CD14-positive monocyte (primary cell): ENCODE measurements around the gene NACAD. TPM values are rescaled to one million over a fixed set of nuclear protein-coding genes. Genes with fewer than 3 reads are reported as not detected.
A peak's percentile ranks its signal among the peaks of the same experiment; 100 is the strongest.

ENCODE experiments used
- DNase-seq, 3 donors: peaks; one replicate each; pipeline ENCODE4 v3.0.0-alpha.2; 2011 to 2022
- H2AFZ ChIP-seq: 2 replicates; pipeline ENCODE4 v1.6.0; 2012; ENCODE audit warnings: mild to moderate bottlenecking, low read depth, low read length, inconsistent platforms; ENCODE audit not compliant: insufficient read depth, poor library complexity, severe bottlenecking
- H3K27ac ChIP-seq, 2 donors: 1 replicate in 1 of 2; 2 replicates in 1 of 2; pipeline ENCODE4 v1.5.1; 2012 to 2013; ENCODE audit warnings: low read length in 2 of 2, control low read depth in 1 of 2, inconsistent platforms in 1 of 2, low read depth in 1 of 2, mild to moderate bottlenecking in 1 of 2
- H3K27me3 ChIP-seq, 2 donors: one replicate each; pipeline versions ENCODE4 v1.6.0 to v1.6.1; 2011 to 2013; ENCODE audit warnings: low read length in 2 of 2; ENCODE audit not compliant: control insufficient read depth in 2 of 2, insufficient read depth in 2 of 2
- H3K36me3 ChIP-seq, 2 donors: replicated peaks in 1 of 2; 1 replicate in 1 of 2; 2 replicates in 1 of 2; pipeline versions ENCODE4 v1.5.1 to v1.6.1; 2012 to 2013; ENCODE audit warnings: low read length in 2 of 2, control low read depth in 1 of 2, inconsistent platforms in 1 of 2, mild to moderate bottlenecking in 1 of 2; ENCODE audit not compliant: insufficient read depth in 2 of 2, control insufficient read depth in 1 of 2
- H3K4me1 ChIP-seq, 2 donors: 1 replicate in 1 of 2; 2 replicates in 1 of 2; pipeline versions ENCODE4 v1.5.1 to v1.6.1; 2012 to 2013; ENCODE audit warnings: low read length in 2 of 2, control low read depth in 1 of 2, inconsistent platforms in 1 of 2, mild to moderate bottlenecking in 1 of 2, moderate library complexity in 1 of 2; ENCODE audit not compliant: insufficient read depth in 2 of 2, control insufficient read depth in 1 of 2
- H3K4me2 ChIP-seq: replicated peaks from 2 replicates; pipeline ENCODE3; 2012; ENCODE audit warnings: low read length, moderate library complexity, mild to moderate bottlenecking; ENCODE audit not compliant: poor library complexity, severe bottlenecking; ENCODE audit errors: extremely low read depth
- H3K4me3 ChIP-seq, 3 experiments: fragments of 200-600 bp in 1 of 3; sonication (generic) in 1 of 3; replicated peaks in 1 of 3; 1 replicate in 2 of 3; 2 replicates in 1 of 3; pipeline ENCODE4 v1.5.1; 2011 to 2013; ENCODE audit warnings: low read length in 3 of 3, mild to moderate bottlenecking in 3 of 3, control low read depth in 2 of 3, low read depth in 2 of 3, inconsistent platforms in 1 of 3, moderate library complexity in 1 of 3
- H3K79me2 ChIP-seq: 2 replicates; pipeline ENCODE4 v1.6.0; 2012; ENCODE audit warnings: mild to moderate bottlenecking, control low read depth, inconsistent platforms, low read length, moderate library complexity; ENCODE audit not compliant: insufficient read depth
- H3K9ac ChIP-seq: 2 replicates; pipeline ENCODE4 v1.6.0; 2017; ENCODE audit warnings: low read length, mild to moderate bottlenecking; ENCODE audit not compliant: insufficient read depth, poor library complexity, severe bottlenecking
- H3K9me3 ChIP-seq, 2 donors: replicated peaks in 1 of 2; 1 replicate in 1 of 2; 2 replicates in 1 of 2; pipeline versions ENCODE4 v1.5.1 to v1.6.1; 2012 to 2013; ENCODE audit warnings: low read length in 2 of 2, control low read depth in 1 of 2; ENCODE audit not compliant: control insufficient read depth in 1 of 2, insufficient read depth in 1 of 2
- H4K20me1 ChIP-seq: 2 replicates; pipeline ENCODE4 v1.6.0; 2012; ENCODE audit warnings: mild to moderate bottlenecking, low read length, control low read depth, moderate library complexity; ENCODE audit not compliant: insufficient read depth
- H3K27ac Mint-ChIP-seq, 7 donors: one replicate each; pipeline ENCODE4 v1.8.0; 2020; ENCODE audit warnings: mild to moderate bottlenecking in 7 of 7, mixed read lengths in 7 of 7, moderate library complexity in 6 of 7, inconsistent platforms in 2 of 7
- H3K27me3 Mint-ChIP-seq, 3 donors: one replicate each; pipeline ENCODE4 v1.8.0; 2021 to 2022; ENCODE audit warnings: low read depth in 3 of 3, mild to moderate bottlenecking in 3 of 3, mixed read lengths in 3 of 3, moderate library complexity in 3 of 3, inconsistent platforms in 1 of 3
- H3K36me3 Mint-ChIP-seq, 2 donors: one replicate each; pipeline ENCODE4 v1.8.0; 2020; ENCODE audit warnings: mixed read lengths in 2 of 2, inconsistent platforms in 1 of 2, mild to moderate bottlenecking in 1 of 2
- H3K4me1 Mint-ChIP-seq: one replicate; pipeline ENCODE4 v1.8.0; 2020; ENCODE audit warnings: mild to moderate bottlenecking, mixed read lengths
- H3K4me3 Mint-ChIP-seq, 2 donors: one replicate each; pipeline ENCODE4 v1.8.0; 2020; ENCODE audit warnings: mild to moderate bottlenecking in 2 of 2, mixed read lengths in 2 of 2, moderate library complexity in 1 of 2
- H3K9me3 Mint-ChIP-seq, 7 donors: one replicate each; pipeline ENCODE4 v1.8.0; 2020 to 2022; ENCODE audit warnings: mixed read lengths in 7 of 7, mild to moderate bottlenecking in 6 of 7, moderate library complexity in 6 of 7, inconsistent platforms in 2 of 7
- WGBS: methylation state at CpG from one replicate; pipeline ENCODE4 v1.1.5; 2013; ENCODE audit warnings: missing lambda C conversion rate; ENCODE audit not compliant: insufficient coverage; 5-methylcytosine and 5-hydroxymethylcytosine counted together
- intact Hi-C, 2 donors: fragments of 100-400 bp; cut with micrococcal nuclease; formaldehyde crosslinking; loops; one replicate each; pipeline versions ENCODE4 v1.15.0 to v1.15.1; 2023
- polyA plus RNA-seq, 3 donors: library from polyadenylated mRNA; depleted of rRNA in 1 of 3; unstranded in 2 of 3; stranded (reverse) in 1 of 3; fragments of 300-500 nt in 2 of 3; fragments of >200 nt in 1 of 3; fragmentation: Illumina TruSeq in 2 of 3; gene quantifications; 1 replicate in 2 of 3; 2 replicates in 1 of 3; pipeline ENCODE4 v1.2.3, GENCODE V29; 2012 to 2021
- TF ChIP-seq, protein P1 (sequence below): fragments of 200-600 bp; IDR thresholded peaks from one replicate; pipeline ENCODE4 v1.8.0; 2022; ENCODE audit warnings: antibody characterized with exemption, mild to moderate bottlenecking

NACAD gene
- polyA plus RNA-seq, 3 donors: 0.04 TPM; not detected in 2

DNA sequence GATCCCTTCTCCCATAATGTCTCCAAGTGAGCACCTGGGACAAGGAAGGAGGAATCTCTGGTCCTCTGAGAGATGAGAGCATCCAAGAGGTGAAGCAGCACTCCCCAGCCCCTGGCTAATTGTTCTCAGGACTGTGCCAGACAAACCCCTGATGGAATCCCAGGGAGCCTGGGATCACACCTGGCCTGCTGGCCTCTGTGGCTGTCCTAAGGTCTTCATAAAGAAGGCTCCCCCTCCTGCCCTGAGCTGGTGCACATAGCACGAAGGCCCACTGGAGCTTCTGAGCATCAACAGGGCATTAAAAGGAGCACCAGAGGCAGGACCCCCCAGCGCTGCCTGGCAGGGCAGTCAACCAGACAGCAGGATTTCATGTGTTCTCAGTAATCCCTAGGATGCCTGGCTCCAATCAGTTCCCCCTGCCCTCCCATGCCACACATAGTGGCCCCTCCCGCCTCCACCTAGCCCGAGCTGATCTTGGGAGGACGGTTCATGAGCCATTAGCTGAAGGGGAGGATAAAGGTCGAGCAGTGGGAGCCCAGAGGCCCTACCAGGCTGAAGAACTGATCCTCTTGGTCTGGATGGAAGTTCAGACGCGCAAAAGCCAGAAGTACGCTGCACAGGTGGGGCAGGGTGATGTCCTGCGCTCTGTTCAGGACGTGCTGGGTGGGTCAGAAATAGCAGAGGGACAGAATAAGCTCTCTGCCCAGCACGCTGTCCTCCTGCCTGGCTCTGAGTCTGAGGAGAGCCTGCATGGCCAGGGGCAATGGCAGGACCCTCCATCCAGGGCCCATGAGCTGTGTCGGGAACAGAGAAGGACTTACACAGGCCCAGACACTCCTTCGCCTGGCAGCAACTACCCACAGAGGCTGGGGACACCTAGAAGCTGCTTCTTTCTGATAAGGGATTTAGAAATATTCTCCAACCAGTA lies 14.3 kb upstream of the NACAD start:
- no peaks in the 10 kb centered on the region for H3K9me3 ChIP-seq
- H3K4me1 Mint-ChIP-seq: peaks cover 6% of the 10 kb centered on the region
- peaks cover 66% of the 10 kb centered on the region for H4K20me1 ChIP-seq
- H3K79me2 ChIP-seq: peaks cover 36% of the 10 kb centered on the region
- H3K4me2 ChIP-seq: no peak overlapping the region
- H3K9ac ChIP-seq: no peak overlapping the region
- intact Hi-C loops: no loop called here
- H3K27me3 ChIP-seq: no peaks in the 10 kb centered on the region
- TF ChIP-seq, protein P1, sequence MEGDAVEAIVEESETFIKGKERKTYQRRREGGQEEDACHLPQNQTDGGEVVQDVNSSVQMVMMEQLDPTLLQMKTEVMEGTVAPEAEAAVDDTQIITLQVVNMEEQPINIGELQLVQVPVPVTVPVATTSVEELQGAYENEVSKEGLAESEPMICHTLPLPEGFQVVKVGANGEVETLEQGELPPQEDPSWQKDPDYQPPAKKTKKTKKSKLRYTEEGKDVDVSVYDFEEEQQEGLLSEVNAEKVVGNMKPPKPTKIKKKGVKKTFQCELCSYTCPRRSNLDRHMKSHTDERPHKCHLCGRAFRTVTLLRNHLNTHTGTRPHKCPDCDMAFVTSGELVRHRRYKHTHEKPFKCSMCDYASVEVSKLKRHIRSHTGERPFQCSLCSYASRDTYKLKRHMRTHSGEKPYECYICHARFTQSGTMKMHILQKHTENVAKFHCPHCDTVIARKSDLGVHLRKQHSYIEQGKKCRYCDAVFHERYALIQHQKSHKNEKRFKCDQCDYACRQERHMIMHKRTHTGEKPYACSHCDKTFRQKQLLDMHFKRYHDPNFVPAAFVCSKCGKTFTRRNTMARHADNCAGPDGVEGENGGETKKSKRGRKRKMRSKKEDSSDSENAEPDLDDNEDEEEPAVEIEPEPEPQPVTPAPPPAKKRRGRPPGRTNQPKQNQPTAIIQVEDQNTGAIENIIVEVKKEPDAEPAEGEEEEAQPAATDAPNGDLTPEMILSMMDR: no peak
- H3K27ac ChIP-seq: no peak overlapping the region
- no peak overlapping the region for H2AFZ ChIP-seq
- peak overlapping the region in 2 of 7 donors; percentile 18 to 40 for H3K27ac Mint-ChIP-seq
- H3K27me3 Mint-ChIP-seq: no peaks in the 10 kb centered on the region
- H3K36me3 Mint-ChIP-seq: peaks cover 85 to 92% of the 10 kb centered on the region in 2 donors
- no peak for DNase-seq
- no peak overlapping the region for H3K4me3 ChIP-seq
- peaks cover 91 to 100% of the 10 kb centered on the region in 2 donors for H3K36me3 ChIP-seq
- no peak overlapping the region for H3K4me3 Mint-ChIP-seq
- 88% methylated on average over 11 of the region's 14 CpGs for WGBS
- H3K4me1 ChIP-seq: peaks cover 0 to 3% of the 10 kb centered on the region in 2 donors
- H3K9me3 Mint-ChIP-seq: no peaks in the 10 kb centered on the region

DNA sequence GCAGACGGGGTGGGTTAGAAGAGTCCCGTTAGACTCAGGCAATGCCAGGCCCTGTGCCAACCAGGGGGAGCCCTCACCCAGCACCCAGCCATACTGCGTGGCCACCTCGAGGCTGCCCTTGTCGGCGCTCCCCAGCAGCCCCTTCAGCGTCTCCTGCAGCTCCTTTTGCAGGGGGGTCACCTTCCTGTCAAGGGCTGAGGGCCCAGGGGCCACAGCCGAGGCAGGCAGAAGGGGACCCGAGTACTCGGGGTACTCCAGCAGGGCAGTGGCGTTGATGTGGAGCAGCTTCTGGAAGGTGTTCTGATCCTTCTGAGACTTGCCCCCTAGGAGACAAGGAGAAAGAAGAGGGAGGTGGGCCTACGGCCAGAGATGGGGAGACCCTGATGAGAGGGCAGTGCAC lies 13.0 kb upstream of the NACAD start:
- H3K4me1 ChIP-seq: no peaks in the 10 kb centered on the region
- H3K27ac Mint-ChIP-seq: peak overlapping the region in 2 of 7 donors; percentile 13 to 19
- H3K27me3 Mint-ChIP-seq: no peaks in the 10 kb centered on the region
- no peak overlapping the region for H3K9ac ChIP-seq
- no peaks in the 10 kb centered on the region for H3K27me3 ChIP-seq
- WGBS: 95% methylated on average over 11 of the region's 12 CpGs
- no peak overlapping the region for H3K27ac ChIP-seq
- H3K4me3 ChIP-seq: no peak overlapping the region
- H3K9me3 ChIP-seq: no peaks in the 10 kb centered on the region
- H3K4me1 Mint-ChIP-seq: no peaks in the 10 kb centered on the region
- DNase-seq: no peak
- TF ChIP-seq, protein P1: no peak
- H2AFZ ChIP-seq: no peak overlapping the region
- peaks cover 53% of the 10 kb centered on the region for H4K20me1 ChIP-seq
- no peak overlapping the region for H3K4me3 Mint-ChIP-seq
- H3K36me3 ChIP-seq: peaks cover 78 to 90% of the 10 kb centered on the region in 2 donors
- H3K4me2 ChIP-seq: no peak overlapping the region
- H3K36me3 Mint-ChIP-seq: peaks cover 74 to 79% of the 10 kb centered on the region in 2 donors
- no peaks in the 10 kb centered on the region for H3K9me3 Mint-ChIP-seq
- peaks cover 23% of the 10 kb centered on the region for H3K79me2 ChIP-seq
- intact Hi-C loops: no loop called here
